ENCODE results near the gene ALOX12B.
"Not testable (repeated sequence)": the region's sequence is repeated elsewhere in the genome, so short reads cannot be mapped to it uniquely, and the experiment has no call there.

The ALOX12B gene

GRCh38 chr17:8041979-8042378 lies 45.5 kb downstream of the ALOX12B start:
- no peak for DNase-seq

- DNase-seq: no peak
These were observed 46.1 kb downstream of the ALOX12B start for GRCh38 chr17:8041249-8041928.

GRCh38 chr17:8039611-8040168 lies 47.8 kb downstream of the ALOX12B start:
- DNase-seq: no peak

GRCh38 chr17:8038954-8039610 lies 48.4 kb downstream of the ALOX12B start, which contains the start of gene ALOX15B:
ALOX15B (plus strand) TSS chr17:8039059; CDS start chr17:8039156, 97 bp downstream.
- DNase-seq: no peak

GRCh38 chr17:8032442-8032841 lies 55.1 kb downstream of the ALOX12B start:
- no peak for DNase-seq

- DNase-seq: no peak
These were observed 55.6 kb downstream of the ALOX12B start for GRCh38 chr17:8031950-8032349.

GRCh38 chr17:8031261-8031661 lies 56.3 kb downstream of the ALOX12B start:
- DNase-seq: no peak

- no peak for DNase-seq
These were observed 58.4 kb downstream of the ALOX12B start for GRCh38 chr17:8029121-8029520.

- no peak for DNase-seq
These were observed 62.2 kb downstream of the ALOX12B start for GRCh38 chr17:8025176-8025911.

GRCh38 chr17:8024161-8024560 lies 63.4 kb downstream of the ALOX12B start:
- DNase-seq: not testable (repeated sequence)

Data from NK-92 treated with Interleukin-12 subunit alpha and Interleukin-12 subunit beta, amount 100 ng/mL, for 24 hours (cell line).